H9 (cell line): ENCODE measurements around the gene CROCC2. TPM values are rescaled to one million over a fixed set of nuclear protein-coding genes. Genes with fewer than 3 reads are reported as not detected.

Source experiments
- DNase-seq: peaks from one replicate; pipeline ENCODE4 v3.0.0-alpha.2; 2017
- H2AFZ ChIP-seq: one replicate; pipeline ENCODE4 v1.6.1; 2013; ENCODE audit warnings: mild to moderate bottlenecking, low read length, control low read depth, moderate library complexity
- H2AK5ac ChIP-seq: 2 replicates; pipeline ENCODE4 v1.6.1; 2013; ENCODE audit warnings: low read length, control low read depth, mixed read lengths; ENCODE audit not compliant: insufficient read length
- H2BK120ac ChIP-seq: one replicate; pipeline ENCODE4 v1.6.1; 2013; ENCODE audit warnings: low read depth, mild to moderate bottlenecking, low read length, control low read depth, inconsistent platforms; ENCODE audit not compliant: poor library complexity, severe bottlenecking
- H2BK12ac ChIP-seq: 2 replicates; pipeline ENCODE4 v1.6.1; 2013; ENCODE audit warnings: low read length, control low read depth, mixed read lengths, low read depth; ENCODE audit not compliant: insufficient read length
- H2BK15ac ChIP-seq: 2 replicates; pipeline ENCODE4 v1.6.1; 2013; ENCODE audit warnings: low read depth, low read length, control low read depth
- H2BK20ac ChIP-seq: one replicate; pipeline ENCODE4 v1.6.1; 2013; ENCODE audit warnings: low read depth, mild to moderate bottlenecking, low read length, control low read depth, inconsistent platforms; ENCODE audit not compliant: poor library complexity, severe bottlenecking
- H2BK5ac ChIP-seq: 2 replicates; pipeline ENCODE4 v1.6.1; 2013; ENCODE audit warnings: low read length, control low read depth, mixed read lengths; ENCODE audit not compliant: insufficient read length
- H3K14ac ChIP-seq: 2 replicates; pipeline ENCODE4 v1.6.1; 2013; ENCODE audit warnings: low read length, control low read depth; ENCODE audit not compliant: insufficient read depth
- H3K18ac ChIP-seq: 2 replicates; pipeline ENCODE4 v1.6.1; 2013; ENCODE audit warnings: low read depth, mild to moderate bottlenecking, mixed read lengths, low read length, control low read depth; ENCODE audit not compliant: insufficient read length
- H3K23ac ChIP-seq: 2 replicates; pipeline ENCODE4 v1.6.1; 2013; ENCODE audit warnings: low read length, control low read depth, mixed read lengths, low read depth; ENCODE audit not compliant: insufficient read length
- H3K23me2 ChIP-seq: 2 replicates; pipeline ENCODE4 v1.6.1; 2013; ENCODE audit warnings: low read depth, mild to moderate bottlenecking, mixed read lengths, low read length, control low read depth; ENCODE audit not compliant: insufficient read length, poor library complexity, severe bottlenecking
- H3K27ac ChIP-seq: 2 replicates; pipeline ENCODE4 v1.5.1; 2013; ENCODE audit warnings: low read length, control low read depth, mixed read lengths, low read depth; ENCODE audit not compliant: insufficient read length
- H3K27me3 ChIP-seq: 2 replicates; pipeline ENCODE4 v1.6.1; 2013; ENCODE audit warnings: low read length, control low read depth, inconsistent platforms; ENCODE audit not compliant: insufficient read depth
- H3K4ac ChIP-seq: 2 replicates; pipeline ENCODE4 v1.6.1; 2013; ENCODE audit warnings: low read depth, mild to moderate bottlenecking, control low read depth, inconsistent platforms, low read length, moderate library complexity
- H3K4me1 ChIP-seq: 2 replicates; pipeline ENCODE4 v1.6.1; 2013; ENCODE audit warnings: low read length, control low read depth, inconsistent platforms; ENCODE audit not compliant: insufficient read depth
- H3K4me2 ChIP-seq: 2 replicates; pipeline ENCODE4 v1.6.1; 2013; ENCODE audit warnings: low read length, control low read depth, mixed read lengths; ENCODE audit not compliant: insufficient read length, insufficient read depth
- H3K56ac ChIP-seq: 2 replicates; pipeline ENCODE4 v1.6.1; 2013; ENCODE audit warnings: low read depth, mild to moderate bottlenecking, mixed read lengths, low read length, control low read depth; ENCODE audit not compliant: insufficient read length
- H3K79me1 ChIP-seq: 2 replicates; pipeline ENCODE4 v1.6.1; 2013; ENCODE audit warnings: low read depth, mild to moderate bottlenecking, moderate library complexity, low read length, control low read depth, inconsistent platforms; ENCODE audit not compliant: insufficient read depth, poor library complexity, severe bottlenecking
- H3K79me2 ChIP-seq: 2 replicates; pipeline ENCODE4 v1.6.1; 2013; ENCODE audit warnings: low read length, control low read depth, inconsistent platforms; ENCODE audit not compliant: insufficient read depth
- H3K9ac ChIP-seq: 2 replicates; pipeline ENCODE4 v1.6.1; 2013; ENCODE audit warnings: low read length, control low read depth, mixed read lengths; ENCODE audit not compliant: insufficient read length; ENCODE audit errors: extremely low read depth
- H3K9me3 ChIP-seq: one replicate; pipeline ENCODE4 v1.6.1; 2013; ENCODE audit warnings: low read depth, low read length, inconsistent platforms; ENCODE audit not compliant: control insufficient read depth
- H3T11ph ChIP-seq: one replicate; pipeline ENCODE4 v1.6.1; 2013; ENCODE audit warnings: mild to moderate bottlenecking, low read length, control low read depth, inconsistent platforms
- H4K20me1 ChIP-seq: one replicate; pipeline ENCODE4 v1.6.1; 2013; ENCODE audit not compliant: control insufficient read depth, insufficient read length, insufficient read depth
- H4K5ac ChIP-seq: 2 replicates; pipeline ENCODE4 v1.6.1; 2013; ENCODE audit warnings: low read depth, mild to moderate bottlenecking, mixed read lengths, low read length, control low read depth; ENCODE audit not compliant: insufficient read length
- H4K8ac ChIP-seq: replicated peaks from 2 replicates; pipeline ENCODE4 v1.6.1; 2013; ENCODE audit warnings: low read length, control low read depth, mixed read lengths, low read depth; ENCODE audit not compliant: insufficient read length
- H4K91ac ChIP-seq: 2 replicates; pipeline ENCODE4 v1.6.1; 2013; ENCODE audit warnings: low read depth, mild to moderate bottlenecking, moderate library complexity, mixed read lengths, low read length, control low read depth; ENCODE audit not compliant: insufficient read length
- H3K27ac Mint-ChIP-seq, 3 experiments: 2 replicates in 2 of 3; 3 replicates in 1 of 3; pipeline ENCODE4 v1.8.0; 2020 to 2021; ENCODE audit warnings: mixed read lengths in 3 of 3, mild to moderate bottlenecking in 1 of 3, moderate library complexity in 1 of 3
- H3K27me3 Mint-ChIP-seq: 2 replicates; pipeline ENCODE4 v1.8.0; 2021; ENCODE audit warnings: low read depth, mild to moderate bottlenecking, moderate library complexity, mixed read lengths
- H3K36me3 Mint-ChIP-seq, 3 experiments: 2 replicates in 2 of 3; 3 replicates in 1 of 3; pipeline ENCODE4 v1.8.0; 2020 to 2021; ENCODE audit warnings: low read depth in 3 of 3, mixed read lengths in 3 of 3; ENCODE audit not compliant: insufficient read depth in 1 of 3
- H3K4me1 Mint-ChIP-seq, 2 experiments: 2 replicates each; pipeline ENCODE4 v1.8.0; 2020; ENCODE audit warnings: mixed read lengths in 2 of 2
- H3K4me3 Mint-ChIP-seq, 2 experiments: 2 replicates in 1 of 2; 3 replicates in 1 of 2; pipeline ENCODE4 v1.8.0; 2020 to 2021; ENCODE audit warnings: mild to moderate bottlenecking in 2 of 2, mixed read lengths in 2 of 2, moderate library complexity in 1 of 2
- H3K9me3 Mint-ChIP-seq, 2 experiments: 2 replicates in 1 of 2; 3 replicates in 1 of 2; pipeline ENCODE4 v1.8.0; 2020; ENCODE audit warnings: mild to moderate bottlenecking in 2 of 2, mixed read lengths in 2 of 2, moderate library complexity in 1 of 2
- WGBS: extraction: QIAGEN DNeasy Blood & Tissue Kit; methylation state at CpG from one replicate; pipeline ENCODE4 v1.1.7; 2013; ENCODE audit warnings: missing lambda C conversion rate, low lambda C conversion rate, mixed read lengths; ENCODE audit not compliant: insufficient read length; ENCODE audit errors: extremely low coverage; 5-methylcytosine and 5-hydroxymethylcytosine counted together
- total RNA-seq: library from RNA; stranded (reverse); gene quantifications from 2 replicates; pipeline ENCODE4 v1.2.1, GENCODE V29; 2021
- TF ChIP-seq, protein P1 (sequence below): fragments of 200-600 bp; sonication (generic); conservative IDR thresholded peaks from 3 replicates; pipeline ENCODE4 v1.8.0; 2021; ENCODE audit warnings: antibody characterized with exemption, mild to moderate bottlenecking

CROCC2 gene
- total RNA-seq, 1 experiment from 2014 or later = not detected

DNA sequence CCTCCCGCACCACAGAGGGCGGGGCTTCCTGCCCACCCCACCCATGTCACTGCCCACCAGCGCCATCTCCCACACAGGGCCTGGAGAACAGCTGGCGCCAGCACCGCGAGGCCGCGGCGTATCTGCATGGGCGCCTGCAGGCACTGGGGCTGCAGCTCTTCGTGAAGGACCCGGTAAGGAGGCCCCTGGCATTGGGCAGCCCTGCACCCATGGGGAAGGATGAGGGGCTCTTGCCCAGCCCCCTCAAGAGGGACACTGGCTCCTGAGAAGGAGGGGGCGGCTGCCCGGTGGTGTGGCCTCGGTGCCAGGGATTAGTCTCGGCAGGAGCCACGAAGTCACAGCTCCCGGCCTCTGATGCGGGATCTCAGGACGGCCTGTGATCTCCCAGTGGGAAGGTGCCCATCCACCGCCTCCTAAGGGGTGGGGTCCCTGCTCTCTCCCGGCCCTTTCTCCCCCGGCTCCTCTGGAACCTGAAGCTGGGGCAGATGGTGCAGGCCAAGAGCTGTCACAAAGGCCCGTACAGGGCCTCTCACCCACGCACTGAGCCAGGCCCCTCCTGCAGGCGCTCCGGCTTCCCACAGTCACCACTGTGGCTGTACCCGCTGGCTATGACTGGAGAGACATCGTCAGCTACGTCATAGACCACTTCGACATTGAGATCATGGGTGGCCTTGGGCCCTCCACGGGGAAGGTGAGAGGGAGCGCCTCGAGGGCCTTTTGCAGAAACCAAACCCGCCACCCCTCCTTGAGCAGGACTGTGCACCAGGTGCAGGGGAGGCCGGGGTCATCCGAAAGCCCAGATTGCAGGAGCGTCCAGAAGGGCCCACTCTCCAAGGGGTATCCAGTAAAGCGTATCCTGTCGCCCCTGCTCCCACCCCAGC, 28.4 kb upstream of the CROCC2 start:
- Histone ChIP-seq H3K18ac (no peak overlapping the region), H4K20me1 (no peaks in the 10 kb centered on the region), H3K9ac (no peak overlapping the region), H2AFZ (no peak overlapping the region), H4K5ac (no peak overlapping the region), H3K4me2 (no peak overlapping the region), H3K79me2 (no peaks in the 10 kb centered on the region), H3K4me1 (no peaks in the 10 kb centered on the region), H3T11ph (no peak overlapping the region), H3K79me1 (no peaks in the 10 kb centered on the region), H2BK12ac (no peak overlapping the region), H4K8ac (no peak overlapping the region), H3K23me2 (no peaks in the 10 kb centered on the region), H2BK5ac (no peak overlapping the region), H3K23ac (no peak overlapping the region), H3K9me3 (no peaks in the 10 kb centered on the region), H3K27me3 (no peaks in the 10 kb centered on the region), H3K56ac (no peak overlapping the region), H3K27ac (no peak overlapping the region), H2BK120ac (no peak overlapping the region), H2BK20ac (no peak overlapping the region), H2BK15ac (no peak overlapping the region), H2AK5ac (no peak overlapping the region), H3K14ac (no peak overlapping the region; the same call in 1 of the 2 replicates), H3K4ac (no peak overlapping the region), H4K91ac (no peak overlapping the region)
- Mint-ChIP-seq H3K27me3 (no peaks in the 10 kb centered on the region), H3K4me1 (peaks cover 0 to 3% of the 10 kb centered on the region in 2 experiments; a peak in 1 of 4 replicates), H3K4me3 (no peak overlapping the region), H3K36me3 (no peaks in the 10 kb centered on the region; a peak in 1 of 7 replicates), H3K9me3 (no peaks in the 10 kb centered on the region), H3K27ac (no peak overlapping the region)
- DNase-seq = no peak
- no CpG with 5 or more reads among the region's 40 CpGs for WGBS
- TF ChIP-seq, protein P1, sequence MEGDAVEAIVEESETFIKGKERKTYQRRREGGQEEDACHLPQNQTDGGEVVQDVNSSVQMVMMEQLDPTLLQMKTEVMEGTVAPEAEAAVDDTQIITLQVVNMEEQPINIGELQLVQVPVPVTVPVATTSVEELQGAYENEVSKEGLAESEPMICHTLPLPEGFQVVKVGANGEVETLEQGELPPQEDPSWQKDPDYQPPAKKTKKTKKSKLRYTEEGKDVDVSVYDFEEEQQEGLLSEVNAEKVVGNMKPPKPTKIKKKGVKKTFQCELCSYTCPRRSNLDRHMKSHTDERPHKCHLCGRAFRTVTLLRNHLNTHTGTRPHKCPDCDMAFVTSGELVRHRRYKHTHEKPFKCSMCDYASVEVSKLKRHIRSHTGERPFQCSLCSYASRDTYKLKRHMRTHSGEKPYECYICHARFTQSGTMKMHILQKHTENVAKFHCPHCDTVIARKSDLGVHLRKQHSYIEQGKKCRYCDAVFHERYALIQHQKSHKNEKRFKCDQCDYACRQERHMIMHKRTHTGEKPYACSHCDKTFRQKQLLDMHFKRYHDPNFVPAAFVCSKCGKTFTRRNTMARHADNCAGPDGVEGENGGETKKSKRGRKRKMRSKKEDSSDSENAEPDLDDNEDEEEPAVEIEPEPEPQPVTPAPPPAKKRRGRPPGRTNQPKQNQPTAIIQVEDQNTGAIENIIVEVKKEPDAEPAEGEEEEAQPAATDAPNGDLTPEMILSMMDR = no peak
